ENCODE results near the gene RMC1.

Gene RMC1

GRCh38 chr18:23565916-23566547, 62.7 kb downstream of the RMC1 start:
- no peaks in the 10 kb centered on the region for H3K4me1 ChIP-seq
- peaks cover 57 to 95% (median 86%) of the 10 kb centered on the region in 3 donors for H3K36me3 ChIP-seq
- no peak overlapping the region for H3K4me3 ChIP-seq
- DNase-seq, result no peak
- no peaks in the 10 kb centered on the region for H3K27me3 ChIP-seq
- TF ChIP-seq, protein P1, sequence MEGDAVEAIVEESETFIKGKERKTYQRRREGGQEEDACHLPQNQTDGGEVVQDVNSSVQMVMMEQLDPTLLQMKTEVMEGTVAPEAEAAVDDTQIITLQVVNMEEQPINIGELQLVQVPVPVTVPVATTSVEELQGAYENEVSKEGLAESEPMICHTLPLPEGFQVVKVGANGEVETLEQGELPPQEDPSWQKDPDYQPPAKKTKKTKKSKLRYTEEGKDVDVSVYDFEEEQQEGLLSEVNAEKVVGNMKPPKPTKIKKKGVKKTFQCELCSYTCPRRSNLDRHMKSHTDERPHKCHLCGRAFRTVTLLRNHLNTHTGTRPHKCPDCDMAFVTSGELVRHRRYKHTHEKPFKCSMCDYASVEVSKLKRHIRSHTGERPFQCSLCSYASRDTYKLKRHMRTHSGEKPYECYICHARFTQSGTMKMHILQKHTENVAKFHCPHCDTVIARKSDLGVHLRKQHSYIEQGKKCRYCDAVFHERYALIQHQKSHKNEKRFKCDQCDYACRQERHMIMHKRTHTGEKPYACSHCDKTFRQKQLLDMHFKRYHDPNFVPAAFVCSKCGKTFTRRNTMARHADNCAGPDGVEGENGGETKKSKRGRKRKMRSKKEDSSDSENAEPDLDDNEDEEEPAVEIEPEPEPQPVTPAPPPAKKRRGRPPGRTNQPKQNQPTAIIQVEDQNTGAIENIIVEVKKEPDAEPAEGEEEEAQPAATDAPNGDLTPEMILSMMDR (IDR thresholded peaks at IDR 0.05), result no peak
- intact Hi-C loops (cut with DNase I; ENCODE audit: low total_unique reads), result no loop called here
- no peaks in the 10 kb centered on the region for H3K9me3 ChIP-seq
- H3K27ac ChIP-seq, result no peak overlapping the region

GRCh38 chr18:23567671-23568070, 64.4 kb downstream of the RMC1 start:
- intact Hi-C loops (cut with DNase I; ENCODE audit: low total_unique reads), result no loop called here
- H3K27ac ChIP-seq, result no peak overlapping the region
- TF ChIP-seq, protein P1 (IDR thresholded peaks at IDR 0.05), result no peak

GRCh38 chr18:23568281-23569138, 65.2 kb downstream of the RMC1 start:
- TF ChIP-seq, protein P1 (IDR thresholded peaks at IDR 0.05), result no peak
- intact Hi-C loops (cut with DNase I; ENCODE audit: low total_unique reads), result no loop called here
- H3K27me3 ChIP-seq, result no peaks in the 10 kb centered on the region
- H3K4me1 ChIP-seq, result no peaks in the 10 kb centered on the region
- H3K4me3 ChIP-seq, result no peak overlapping the region
- H3K36me3 ChIP-seq, result peaks cover 52 to 90% (median 82%) of the 10 kb centered on the region in 3 donors
- H3K27ac ChIP-seq, result no peak overlapping the region
- H3K9me3 ChIP-seq, result no peaks in the 10 kb centered on the region
- no peak for DNase-seq

More at GRCh38 chr18:23567671-23568070, 64.4 kb downstream of the RMC1 start:
- Histone ChIP-seq H3K4me3 (no peak overlapping the region), H3K36me3 (peaks cover 56 to 95% (median 86%) of the 10 kb centered on the region in 3 donors), H3K4me1 (no peaks in the 10 kb centered on the region), H3K9me3 (no peaks in the 10 kb centered on the region), H3K27me3 (no peaks in the 10 kb centered on the region)
- DNase-seq, result no peak

DNA sequence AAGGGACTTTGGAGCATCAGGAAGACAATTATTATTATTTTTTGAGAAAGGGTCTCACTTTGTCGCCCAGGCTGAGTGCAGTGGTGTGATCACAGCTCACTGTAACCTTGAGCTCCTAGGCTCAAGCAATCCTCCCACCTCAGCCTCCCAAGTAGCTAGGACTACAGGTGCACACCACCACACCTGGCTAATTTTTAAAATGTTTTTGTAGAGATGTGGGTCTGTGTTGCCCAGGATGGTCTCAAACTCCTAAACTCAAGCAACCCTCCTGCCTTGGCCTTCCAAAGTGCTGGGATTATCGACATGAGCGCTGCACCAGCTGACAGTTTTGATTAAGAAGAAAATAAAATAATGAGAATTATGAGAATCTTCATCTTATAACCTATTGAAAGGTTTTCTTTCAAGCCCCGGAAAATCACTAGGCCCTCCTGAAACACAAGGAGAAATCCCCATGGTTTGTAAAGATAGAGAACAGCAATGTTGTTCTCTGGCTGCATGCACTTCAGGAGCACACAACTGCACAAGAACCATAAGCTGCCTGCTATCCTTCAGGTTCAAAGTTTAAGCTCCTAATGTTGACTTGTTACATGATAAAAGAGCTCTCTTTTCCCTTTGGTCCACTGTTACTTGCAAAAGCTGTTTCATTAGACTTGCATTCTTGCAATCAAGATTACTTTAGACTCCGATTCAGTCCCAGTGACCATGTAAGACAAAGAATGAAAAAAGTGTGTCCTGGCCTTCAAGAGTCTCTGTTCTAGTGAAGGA, 66.2 kb downstream of the RMC1 start:
- peaks cover 46 to 81% (median 76%) of the 10 kb centered on the region in 3 donors for H3K36me3 ChIP-seq
- TF ChIP-seq, protein P1 (IDR thresholded peaks at IDR 0.05), result no peak
- intact Hi-C loops (cut with DNase I; ENCODE audit: low total_unique reads), result no loop called here
- no peak overlapping the region for H3K4me3 ChIP-seq
- H3K4me1 ChIP-seq, result peaks cover 0 to 5% (median 2%) of the 10 kb centered on the region in 4 donors
- DNase-seq, result no peak
- no peak overlapping the region for H3K27ac ChIP-seq
- H3K27me3 ChIP-seq, result no peaks in the 10 kb centered on the region
- no peaks in the 10 kb centered on the region for H3K9me3 ChIP-seq

DNA sequence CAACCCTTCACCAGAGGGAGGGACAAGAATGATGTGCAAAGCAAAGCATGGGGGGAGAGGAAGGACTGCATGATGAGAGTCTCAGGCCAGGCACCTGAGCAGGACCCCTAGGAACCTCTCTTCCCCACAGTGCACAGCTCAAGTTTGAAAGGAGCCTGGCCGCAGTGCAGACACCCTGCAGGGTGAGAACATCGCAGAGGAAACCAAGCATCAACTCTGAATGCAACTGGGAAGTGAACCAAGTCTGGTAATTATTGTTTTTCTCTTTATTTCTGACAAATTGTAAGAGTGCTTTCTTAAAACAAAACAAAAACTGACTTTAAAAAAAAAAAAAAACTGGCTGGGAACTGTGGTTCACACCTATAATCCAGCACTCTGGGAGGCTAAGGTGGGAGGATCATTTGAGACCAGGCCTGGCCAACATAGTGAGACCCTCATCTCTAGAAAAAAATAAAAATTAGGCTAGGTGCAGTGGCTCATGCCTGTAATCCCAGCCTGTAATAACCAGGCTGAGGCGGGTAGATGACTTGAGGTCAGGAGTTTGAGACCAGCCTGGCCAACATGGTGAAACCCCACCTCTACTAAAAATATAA, 67.7 kb downstream of the RMC1 start:
- Histone ChIP-seq H3K9me3 (no peaks in the 10 kb centered on the region), H3K27me3 (no peaks in the 10 kb centered on the region), H3K27ac (no peak overlapping the region), H3K36me3 (peaks cover 48 to 75% (median 62%) of the 10 kb centered on the region in 3 donors), H3K4me3 (no peak overlapping the region), H3K4me1 (peaks cover 0 to 10% (median 2%) of the 10 kb centered on the region in 4 donors)
- TF ChIP-seq, protein P1 (IDR thresholded peaks at IDR 0.05), result no peak
- intact Hi-C loops (cut with DNase I; ENCODE audit: low total_unique reads), result no loop called here
- no peak for DNase-seq

Measured in tibial artery (tissue), 4 donors.